Stimulated activated CD4-positive, alpha-beta T cell treated with anti-CD3 and anti-CD28 coated beads, Interleukin-1b, Interleukin-23, amount 100 ng/mL, for 48 hours (primary cell): Measurements from ENCODE around the gene BCL3.
"Not testable (repeated sequence)": the region's sequence is repeated elsewhere in the genome, so short reads cannot be mapped to it uniquely, and the experiment has no call there.

Experiments used
- DNase-seq: peaks from one replicate; pipeline ENCODE4 v3.0.0-alpha.2; 2020

Gene BCL3

DNA sequence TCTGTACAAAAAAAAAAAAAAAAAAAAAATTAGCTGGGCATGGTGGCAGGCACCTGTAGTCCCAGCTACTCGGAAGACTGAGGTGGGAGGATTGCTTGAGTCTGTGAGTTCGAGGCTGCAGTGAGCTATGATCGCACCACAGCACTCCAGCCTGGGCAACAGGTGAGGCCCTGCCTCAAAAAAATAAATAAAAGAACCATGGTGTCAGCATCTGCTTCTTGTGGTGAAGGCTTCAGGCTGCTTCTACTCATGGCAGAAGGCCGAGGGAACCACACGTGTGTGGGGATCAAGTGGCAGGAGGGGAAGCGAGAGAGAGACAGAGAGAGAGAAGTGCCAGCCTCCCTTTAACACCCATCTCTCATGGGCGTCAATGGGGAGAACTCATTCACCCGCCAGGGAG, 13.5 kb downstream of the BCL3 start:
- no peak for DNase-seq

DNA sequence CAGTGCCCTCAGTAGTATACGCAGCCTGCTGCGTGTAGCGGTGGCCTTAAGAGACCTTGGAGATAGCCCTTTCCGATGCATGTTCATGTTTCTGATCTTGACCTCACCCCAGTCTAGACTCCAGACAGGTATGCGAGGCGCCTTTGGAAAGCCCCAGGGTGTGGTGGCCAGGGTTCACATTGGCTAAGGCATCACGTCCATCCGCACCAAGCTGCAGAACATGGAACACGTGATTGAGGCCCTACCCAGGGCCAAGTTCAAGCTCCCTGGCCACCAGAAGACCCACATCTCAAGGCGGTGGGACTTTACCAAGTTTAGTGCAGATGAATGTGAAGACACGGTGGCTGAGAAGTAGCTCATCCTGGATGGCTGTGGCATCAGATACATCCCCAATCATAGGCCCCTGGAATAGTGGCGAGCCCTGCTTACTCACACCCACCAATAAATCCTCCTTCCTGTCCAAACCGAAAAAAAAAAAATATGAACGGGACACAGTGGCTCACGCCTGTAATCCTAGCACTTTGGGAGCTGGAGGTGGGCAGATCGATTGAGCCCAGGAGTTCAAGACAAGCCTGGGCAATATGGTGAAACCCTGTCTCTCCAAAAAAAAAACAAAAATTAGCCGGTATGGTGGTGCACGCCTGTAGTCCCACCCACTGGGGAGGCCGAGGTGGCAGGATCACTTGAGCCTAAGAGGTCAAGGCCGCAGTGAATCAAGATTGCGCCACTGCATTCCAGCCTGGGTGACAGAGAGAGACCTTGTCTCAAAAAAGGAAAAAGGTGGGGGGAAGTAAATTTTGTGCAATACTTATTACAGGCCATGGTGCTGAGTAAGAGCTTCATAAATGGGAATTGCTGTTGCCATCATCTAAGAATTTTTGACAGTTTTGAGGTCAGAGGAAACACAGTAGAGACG, 16.8 kb downstream of the BCL3 start:
- no peak for DNase-seq

DNA sequence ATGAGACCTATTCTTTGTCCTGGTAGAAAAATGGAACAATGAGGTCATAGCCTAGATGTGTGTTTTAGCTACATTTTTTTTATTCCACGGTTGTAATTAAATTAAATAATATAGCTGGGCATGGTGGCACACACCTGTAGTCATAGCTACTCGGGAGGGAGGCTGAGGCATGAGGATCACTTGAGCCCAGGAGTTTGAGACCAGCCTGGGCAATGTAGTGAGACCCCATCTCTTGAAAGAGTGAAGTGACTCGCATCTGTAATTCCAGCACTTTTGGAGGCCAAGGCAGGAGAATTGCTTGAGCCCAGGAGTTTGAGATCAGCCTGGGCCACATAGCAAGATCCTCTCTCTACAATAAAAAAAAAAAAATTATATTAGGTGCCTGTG, 17.4 kb downstream of the BCL3 start:
- no peak for DNase-seq

DNA sequence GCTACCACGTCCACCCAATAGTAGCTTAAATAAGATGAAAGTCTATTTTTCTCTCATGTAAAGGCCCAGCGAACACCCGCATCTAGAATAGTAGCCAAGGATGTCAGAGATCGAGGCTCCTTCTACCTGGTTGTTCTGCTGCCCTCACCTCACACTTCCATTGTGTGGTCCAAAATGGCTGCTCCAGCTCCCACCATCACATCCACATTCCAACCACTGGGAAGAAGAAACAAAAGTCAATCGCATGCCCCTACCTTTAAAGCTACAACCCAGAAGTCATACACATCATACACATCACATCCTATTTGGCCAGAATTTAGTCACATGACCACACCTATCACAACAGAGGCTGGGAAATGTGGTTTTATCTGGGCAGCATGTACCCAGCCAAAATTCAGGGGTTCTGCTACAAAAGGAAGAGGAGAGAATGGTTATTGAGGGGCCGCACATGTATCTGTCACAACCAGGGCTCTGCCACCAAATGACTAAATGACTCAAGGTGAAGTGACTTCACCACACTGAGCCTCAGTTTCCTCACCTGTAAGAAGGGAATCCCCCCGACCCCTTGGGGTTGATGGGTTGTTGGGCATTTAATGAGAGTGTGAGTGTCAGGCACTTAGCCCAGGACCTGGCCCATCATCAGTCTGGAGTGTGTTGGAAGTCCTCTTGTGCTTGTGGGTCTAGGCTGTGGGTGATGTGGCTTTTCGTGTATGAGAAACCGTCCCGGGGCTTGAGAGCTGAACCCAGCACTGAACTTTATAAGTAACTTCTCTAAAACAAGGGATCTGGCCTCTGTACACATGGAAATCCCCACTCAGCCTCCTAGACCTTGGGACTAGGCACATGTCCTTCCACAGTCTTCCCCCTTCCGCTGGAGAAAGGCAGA, 19.0 kb downstream of the BCL3 start:
- no peak for DNase-seq

DNA sequence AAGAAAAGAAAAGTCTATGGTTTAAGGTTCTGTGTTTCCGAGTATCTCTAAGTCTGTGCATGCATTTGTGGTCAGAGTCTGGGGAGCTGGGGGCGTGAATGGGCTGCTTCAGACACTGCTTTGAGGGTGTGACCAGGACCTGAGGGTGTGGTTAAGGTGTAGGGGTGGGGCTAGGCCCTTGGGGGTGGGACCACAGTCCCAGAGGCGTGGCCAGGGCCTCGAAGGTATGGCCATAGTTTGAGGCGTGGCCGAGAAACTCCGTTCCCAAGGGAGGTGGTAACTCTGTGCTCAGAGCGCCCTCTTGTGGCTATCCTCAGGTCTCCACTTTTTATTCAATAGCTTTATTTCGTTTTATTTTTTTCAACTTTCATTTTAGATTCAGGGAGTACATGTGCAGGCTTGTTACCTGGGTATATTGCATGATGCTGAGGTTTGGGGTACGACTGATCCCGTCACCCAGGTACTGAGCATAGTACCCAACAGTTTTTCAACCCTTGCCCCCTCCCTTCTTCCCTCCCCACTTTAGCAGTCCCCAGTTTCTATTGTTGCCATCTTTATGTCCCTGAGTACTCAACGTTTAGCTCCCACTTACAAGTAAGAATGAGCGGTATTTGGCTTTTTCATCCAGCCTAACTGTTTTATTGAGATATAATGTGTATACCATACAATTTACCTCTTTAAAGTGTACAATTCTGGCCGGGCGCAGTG, 22.2 kb downstream of the BCL3 start:
- peak; percentile 98 for DNase-seq

DNA sequence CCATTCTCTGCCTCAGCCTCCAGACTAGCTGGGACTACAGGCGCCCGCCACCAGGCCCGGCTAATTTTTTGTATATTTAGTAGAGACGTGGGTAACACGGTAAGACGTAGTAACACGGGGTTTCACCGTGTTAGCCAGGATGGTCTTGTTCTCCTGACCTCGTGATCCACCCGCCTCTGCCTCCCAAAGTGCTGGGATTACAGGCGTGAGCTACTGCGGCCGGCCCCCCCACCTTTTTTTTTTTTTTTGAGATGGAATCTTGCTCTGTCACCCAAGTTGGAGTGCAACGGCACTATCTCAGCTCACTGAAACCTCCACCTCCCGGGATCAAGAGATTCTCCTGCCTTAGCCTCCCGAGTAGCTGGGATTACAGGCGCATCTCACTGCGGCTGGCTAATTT, 23.6 kb downstream of the BCL3 start:
- not testable (repeated sequence) for DNase-seq

DNA sequence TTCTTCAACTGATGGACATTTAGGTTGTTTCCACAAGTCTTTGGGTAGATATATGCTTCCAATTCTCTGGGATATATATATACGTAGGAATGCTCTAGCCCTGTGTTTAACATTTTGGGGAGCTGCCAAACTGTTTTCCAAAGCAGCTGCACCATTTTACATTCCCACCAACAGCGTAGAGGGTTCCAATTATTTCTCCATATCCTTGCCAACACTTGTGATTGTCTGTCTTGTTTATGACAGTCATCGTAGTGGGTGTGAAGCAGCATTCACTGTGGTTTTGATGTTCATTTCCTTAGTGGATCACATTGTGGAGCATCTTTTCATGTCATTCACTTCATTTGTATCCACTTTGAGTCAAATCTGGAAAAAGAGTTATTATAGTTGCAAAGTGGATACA, 24.5 kb downstream of the BCL3 start:
- DNase-seq = no peak

DNA sequence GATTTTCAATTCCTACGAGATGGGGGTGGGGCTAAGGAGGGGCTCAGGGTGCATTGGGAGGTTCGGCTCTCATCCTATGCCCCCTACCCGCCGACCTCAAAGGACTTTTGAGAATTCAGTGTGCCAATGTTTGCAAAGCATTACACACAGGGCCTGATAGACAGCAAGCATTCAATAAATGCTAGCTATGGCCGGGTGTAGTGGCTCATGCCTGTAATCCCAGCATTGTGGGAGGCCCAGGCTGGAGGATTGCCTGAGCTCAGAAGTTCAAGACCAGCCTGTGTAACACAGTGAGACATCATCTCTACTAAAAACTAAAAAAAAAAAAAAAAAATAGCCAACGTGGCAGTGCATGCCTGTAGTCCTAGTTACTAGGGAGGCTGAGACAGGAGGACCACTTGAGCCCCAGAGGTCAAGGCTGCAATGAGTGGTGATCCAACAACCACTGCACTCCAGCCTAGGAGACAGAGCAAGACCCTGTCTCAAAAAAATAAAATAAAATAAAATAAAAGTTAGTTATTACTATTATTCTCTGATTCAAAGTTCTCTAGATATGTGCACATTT, 27.2 kb downstream of the BCL3 start:
- DNase-seq = no peak

DNA sequence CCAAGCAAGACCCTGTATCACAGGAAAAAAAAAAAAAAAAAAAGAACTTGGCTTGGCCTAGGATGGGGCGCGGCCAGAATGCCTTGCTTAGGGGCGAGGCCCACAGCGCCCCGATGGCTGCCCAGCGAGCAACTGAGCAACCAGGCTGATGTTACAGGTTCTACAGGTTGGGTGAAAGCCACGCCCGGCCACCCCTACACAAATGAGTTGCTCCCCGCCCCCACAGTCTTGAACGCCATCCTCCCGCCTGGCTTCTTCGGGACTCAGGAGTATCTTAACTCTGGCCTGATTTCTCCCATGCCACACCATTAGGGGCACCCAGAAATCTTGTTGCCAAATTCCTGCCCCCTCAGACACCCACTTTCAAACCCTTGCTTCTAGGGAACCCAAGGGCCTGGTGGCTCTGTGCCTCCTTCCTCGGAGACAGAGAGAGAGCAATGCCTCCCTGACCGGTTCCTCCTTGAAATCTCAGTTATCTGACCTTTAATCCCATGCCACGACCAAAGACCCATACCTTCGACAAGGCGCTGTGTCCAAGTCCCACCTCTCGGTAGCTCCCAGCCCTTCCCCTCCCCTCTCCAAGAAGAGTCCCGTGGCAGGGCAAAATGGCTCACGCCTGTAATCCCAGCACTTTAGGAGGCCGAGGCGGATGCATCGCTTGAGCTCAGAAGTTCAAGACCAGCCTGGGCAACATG, 28.0 kb downstream of the BCL3 start:
- DNase-seq = no peak

DNA sequence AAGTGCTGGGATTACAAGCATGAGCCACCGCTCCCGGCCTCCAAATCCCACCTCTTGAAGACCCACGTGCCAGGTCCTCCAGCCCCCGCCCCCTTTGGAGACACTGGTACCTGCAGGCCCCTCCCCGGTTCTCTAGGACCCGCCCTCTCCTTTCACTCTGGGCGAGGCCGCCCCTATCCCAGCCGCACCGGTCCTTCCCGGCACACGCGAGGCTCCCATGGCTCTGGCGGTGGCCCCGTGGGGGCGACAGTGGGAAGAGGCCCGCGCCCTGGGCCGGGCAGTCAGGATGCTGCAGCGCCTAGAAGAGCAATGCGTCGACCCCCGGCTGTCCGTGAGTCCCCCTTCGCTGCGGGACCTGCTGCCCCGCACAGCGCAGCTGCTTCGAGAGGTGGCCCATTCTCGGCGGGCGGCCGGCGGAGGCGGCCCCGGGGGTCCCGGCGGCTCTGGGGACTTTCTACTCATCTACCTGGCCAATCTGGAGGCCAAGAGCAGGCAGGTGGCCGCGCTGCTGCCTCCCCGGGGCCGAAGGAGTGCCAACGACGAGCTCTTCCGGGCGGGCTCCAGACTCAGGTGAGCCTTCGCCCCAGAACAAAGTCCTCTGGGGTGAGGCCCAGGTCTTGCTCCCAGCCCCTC, 29.3 kb downstream of the BCL3 start, which contains the start of gene CBLC:
Gene CBLC, plus strand, starts transcription at position 176 of the 633 bp plus-strand sequence. Its CDS starts 42 bp downstream, at position 218.
- no peak for DNase-seq

DNA sequence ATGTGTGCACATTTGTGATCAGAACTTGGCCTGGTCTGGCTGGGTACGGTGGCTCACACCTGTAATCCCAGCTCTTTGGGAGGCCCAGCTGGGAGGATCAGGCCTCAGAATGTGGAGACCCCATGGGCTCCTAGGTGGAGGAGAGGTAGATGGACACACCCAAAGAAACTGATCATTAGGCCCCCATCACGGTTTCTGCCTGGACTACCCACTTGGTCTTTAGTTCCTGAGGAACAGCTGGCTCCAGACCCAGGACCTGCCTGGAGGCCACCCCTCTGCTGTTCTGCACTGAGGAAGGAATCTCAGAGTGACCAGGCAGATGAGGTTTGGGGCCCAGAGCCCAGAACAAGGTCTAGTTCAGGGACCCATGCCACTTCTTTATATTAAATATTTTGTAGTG, 30.6 kb downstream of the BCL3 start:
- no peak for DNase-seq

DNA sequence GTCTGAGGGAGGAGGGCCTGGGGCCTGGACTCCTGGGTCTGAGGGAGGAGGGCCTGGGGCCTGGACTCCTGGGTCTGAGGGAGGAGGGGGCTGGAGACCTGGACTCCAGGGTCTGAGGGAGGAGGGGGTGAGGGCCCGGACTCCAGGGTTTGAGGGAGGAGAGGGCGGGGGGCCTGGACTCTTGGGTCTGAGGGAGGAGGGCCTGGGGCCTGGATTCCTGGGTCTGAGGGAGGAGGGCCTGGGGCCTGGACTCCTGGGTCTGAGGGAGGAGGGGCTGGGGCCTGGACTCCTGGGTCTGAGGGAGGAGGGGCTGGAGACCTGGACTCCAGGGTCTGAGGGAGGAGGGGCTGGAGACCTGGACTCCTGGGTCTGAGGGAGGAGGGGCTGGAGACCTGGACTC, 33.2 kb downstream of the BCL3 start:
- DNase-seq = not testable (repeated sequence)

DNA sequence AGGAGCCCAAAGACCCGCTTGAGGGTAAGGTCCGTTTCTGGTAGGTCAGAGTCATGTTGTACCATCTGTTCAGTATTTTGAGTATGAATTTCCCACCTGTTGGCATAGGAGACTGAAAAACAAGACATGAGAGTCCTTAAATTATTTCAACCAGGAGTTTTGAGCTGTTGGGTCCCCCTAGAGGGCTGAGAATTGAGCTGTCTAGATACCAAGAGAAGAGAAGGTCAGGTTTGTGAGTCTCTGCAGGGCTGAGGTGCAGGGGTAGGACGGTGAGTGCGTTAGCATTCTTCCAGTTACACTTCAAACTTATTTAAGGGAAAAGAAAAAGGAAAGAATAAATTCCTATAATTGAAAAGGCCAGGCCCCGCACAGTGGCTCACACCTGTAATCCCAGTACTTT, 34.2 kb downstream of the BCL3 start:
- no peak for DNase-seq

DNA sequence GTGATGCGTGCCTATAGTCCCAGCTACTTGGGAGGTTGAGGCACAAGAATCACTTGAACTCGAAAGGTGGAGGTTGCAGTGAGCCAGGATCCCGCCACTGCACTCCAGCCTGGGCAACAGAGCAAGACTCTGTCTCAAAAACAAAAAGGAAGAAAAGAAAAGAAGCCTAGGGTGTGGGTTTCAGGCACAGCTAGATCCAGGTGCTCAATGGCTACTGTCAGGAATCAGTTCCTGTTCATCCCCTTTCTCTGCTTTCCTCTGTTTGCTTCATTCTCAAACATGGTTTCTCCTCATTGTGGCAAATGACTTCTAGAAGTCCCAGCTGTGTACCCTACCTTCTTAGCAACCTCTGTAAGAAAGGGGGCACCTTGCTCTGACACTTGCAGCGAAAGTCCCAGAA, 35.0 kb downstream of the BCL3 start:
- no peak for DNase-seq

DNA sequence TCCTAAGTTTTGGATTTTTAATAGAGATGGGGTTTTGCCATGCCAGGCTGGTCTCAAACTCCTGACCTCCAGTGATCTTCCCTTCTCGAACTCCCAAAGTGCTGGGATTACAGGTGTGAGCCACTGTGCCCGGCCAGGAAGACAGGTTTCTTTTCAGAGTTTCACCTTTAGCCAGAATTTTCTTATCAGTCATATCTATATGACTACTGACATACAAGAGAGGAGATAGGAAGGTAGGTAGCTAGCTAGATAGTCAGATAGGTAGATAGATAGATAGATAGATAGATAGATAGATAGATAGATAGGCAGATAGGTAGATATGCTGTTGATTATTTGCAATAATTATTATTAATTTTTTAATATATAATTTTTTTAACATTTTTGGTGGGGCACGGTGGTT, 36.8 kb downstream of the BCL3 start:
- no peak for DNase-seq

DNA sequence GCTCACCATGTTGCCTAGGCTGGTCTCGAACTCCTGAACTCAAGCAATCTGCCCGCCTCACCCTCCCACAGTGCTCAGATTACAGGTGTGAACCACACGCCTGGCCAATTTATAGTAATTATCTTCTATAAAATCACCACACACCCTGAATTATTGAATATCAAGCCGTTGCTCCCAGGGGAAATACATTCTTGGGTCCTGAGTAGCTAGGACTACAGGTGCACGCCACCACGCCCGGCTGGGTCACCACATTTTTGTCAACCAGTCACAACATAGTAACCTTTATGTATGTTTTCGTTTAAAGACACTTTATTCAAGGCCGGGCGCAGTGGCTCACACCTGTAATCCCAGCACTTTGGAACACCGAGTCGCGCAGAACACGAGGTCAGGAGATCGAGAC, 37.5 kb downstream of the BCL3 start:
- no peak for DNase-seq

DNA sequence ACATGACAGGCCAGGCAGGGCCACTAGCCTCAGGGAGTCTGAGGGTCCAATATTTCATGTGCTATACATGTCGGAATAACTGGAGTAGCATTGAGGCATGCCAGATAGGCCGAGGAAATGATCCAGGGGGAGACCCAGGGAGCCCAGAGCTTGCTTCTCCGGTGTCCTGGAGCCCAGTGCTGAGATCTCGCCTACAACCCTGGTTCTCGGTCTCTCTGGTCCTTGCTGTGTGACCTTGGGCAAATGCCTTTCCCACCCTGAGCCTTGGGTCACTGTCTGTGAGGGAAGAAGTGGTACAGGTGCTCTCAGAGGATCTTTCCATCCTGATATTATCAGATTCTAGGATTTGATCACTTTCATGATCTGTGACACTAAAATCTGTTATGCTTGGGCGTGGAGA, 40.5 kb downstream of the BCL3 start:
- no peak for DNase-seq

DNA sequence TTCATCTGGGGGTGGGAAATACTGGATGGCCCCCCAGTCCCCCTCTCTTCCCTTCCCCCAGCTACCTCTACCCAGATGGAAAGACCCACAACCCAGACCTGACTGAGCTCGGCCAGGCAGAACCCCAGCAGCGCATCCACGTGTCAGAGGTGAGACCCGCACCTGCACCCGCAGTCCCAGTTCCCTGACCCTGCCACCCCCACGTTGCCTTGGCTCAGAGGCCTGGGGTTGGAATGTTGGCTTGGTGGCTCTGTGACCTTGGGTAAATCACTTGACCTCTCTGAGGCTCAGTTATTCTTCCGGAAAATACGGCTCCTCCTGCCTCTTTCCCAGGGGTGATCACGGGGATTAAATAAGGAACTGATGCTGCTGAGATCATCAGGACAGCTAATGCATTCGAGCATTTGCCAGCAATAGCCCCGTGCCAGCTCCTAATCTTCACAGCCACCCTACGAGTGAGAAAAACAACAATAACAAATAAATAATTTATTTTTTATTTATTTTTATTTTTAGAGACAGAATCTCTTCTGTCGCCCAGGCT, 41.5 kb downstream of the BCL3 start:
- DNase-seq = no peak

DNA sequence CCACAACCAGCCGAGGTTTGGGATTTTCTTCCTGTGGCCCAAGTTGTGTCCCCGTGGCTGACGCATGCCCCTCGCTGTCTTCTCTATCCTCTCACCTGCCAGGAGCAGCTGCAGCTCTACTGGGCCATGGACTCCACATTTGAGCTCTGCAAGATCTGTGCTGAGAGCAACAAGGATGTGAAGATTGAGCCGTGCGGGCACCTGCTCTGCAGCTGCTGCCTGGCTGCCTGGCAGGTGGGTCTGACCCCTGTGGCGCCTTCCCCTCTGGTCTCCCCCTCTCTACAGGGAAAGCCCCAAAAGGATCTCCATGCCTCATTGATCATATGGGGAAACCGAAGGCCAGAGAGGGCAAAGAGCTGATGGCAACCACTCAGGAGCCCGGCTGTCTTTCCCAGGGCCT, 43.8 kb downstream of the BCL3 start:
- no peak for DNase-seq

DNA sequence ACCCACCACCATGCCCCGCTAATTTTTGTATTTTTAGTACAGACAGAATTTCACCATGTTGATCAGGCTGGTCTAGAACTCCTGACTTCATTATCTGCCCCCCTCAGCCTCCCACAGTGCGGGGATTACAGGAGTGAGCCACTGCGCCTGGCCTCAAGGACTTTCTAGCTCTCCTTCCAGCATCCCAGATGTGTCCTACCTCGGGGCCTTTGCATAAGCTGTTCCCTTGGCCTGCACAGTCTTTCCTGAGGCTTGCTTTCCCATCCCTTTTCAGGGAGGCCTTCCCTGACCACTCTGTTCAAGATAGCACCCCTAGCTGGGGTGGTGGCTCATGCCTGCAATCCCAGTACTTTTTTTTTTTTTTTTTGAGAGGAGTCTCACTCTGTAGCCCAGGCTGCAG, 46.1 kb downstream of the BCL3 start:
- DNase-seq = no peak

DNA sequence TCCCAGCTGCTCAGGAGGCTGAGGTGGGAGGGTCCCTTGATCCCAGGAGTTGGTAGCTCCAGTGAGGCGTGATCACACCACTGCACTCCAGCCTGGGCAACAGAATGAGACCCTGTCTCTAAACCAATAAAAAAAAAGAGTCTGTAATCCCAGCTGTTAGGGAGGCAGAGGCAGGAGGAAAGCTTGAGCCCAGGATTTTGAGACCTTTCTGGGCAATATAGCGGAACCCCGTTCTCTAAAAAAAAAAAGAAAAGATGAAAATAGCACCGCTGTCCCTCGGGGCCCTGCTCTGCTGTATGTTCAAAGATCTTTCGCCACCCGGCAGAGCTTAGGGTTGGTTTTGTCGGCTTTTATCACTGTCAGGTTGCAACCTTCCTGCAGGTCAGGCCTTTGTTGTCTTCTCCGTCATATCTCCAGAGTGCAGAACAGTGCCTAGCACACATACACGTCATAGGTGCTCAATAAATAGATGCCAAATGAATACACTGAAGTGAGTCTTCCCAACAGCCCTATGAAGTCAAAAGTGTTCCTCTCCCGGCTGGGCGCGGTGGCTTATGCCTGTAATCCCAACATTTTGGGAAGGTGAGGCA, 47.0 kb downstream of the BCL3 start:
- no peak for DNase-seq
